NT2/D1 (cell line): ENCODE data around the gene DND1.

ENCODE experiments used
- YY1 ChIP-seq: IDR thresholded peaks from 2 replicates; pipeline ENCODE4 v1.6.1; 2011; ENCODE audit not compliant: insufficient read length, insufficient read depth
- ZNF274 ChIP-seq: IDR thresholded peaks from 2 replicates; pipeline ENCODE4 v1.6.1; 2011; ENCODE audit warnings: mild to moderate bottlenecking, low read depth, low read length

- TF ChIP-seq ZNF274: no peak
- TF ChIP-seq YY1: no peak
Measured at GRCh38 chr5:140671472-140672125, 1.8 kb downstream of the DND1 start.
